ENCODE results near the gene TTF1. TPM values are rescaled to one million over a fixed set of nuclear protein-coding genes. Genes with fewer than 3 reads are reported as not detected.

TTF1 gene
- total RNA-seq, 4 donors from 2014 or later, result 9.3 to 12.2 (median 10.7) TPM

- intact Hi-C loops (cut with DNase I; ENCODE audit: low total_unique reads), result no loop called here
- WGBS, 2 donors, result 82 to 89% methylated on average over 5 of the region's 5 CpGs
- no peak for TF ChIP-seq POLR2A (IDR thresholded peaks at IDR 0.05)
- TF ChIP-seq, protein P1, sequence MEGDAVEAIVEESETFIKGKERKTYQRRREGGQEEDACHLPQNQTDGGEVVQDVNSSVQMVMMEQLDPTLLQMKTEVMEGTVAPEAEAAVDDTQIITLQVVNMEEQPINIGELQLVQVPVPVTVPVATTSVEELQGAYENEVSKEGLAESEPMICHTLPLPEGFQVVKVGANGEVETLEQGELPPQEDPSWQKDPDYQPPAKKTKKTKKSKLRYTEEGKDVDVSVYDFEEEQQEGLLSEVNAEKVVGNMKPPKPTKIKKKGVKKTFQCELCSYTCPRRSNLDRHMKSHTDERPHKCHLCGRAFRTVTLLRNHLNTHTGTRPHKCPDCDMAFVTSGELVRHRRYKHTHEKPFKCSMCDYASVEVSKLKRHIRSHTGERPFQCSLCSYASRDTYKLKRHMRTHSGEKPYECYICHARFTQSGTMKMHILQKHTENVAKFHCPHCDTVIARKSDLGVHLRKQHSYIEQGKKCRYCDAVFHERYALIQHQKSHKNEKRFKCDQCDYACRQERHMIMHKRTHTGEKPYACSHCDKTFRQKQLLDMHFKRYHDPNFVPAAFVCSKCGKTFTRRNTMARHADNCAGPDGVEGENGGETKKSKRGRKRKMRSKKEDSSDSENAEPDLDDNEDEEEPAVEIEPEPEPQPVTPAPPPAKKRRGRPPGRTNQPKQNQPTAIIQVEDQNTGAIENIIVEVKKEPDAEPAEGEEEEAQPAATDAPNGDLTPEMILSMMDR (IDR thresholded peaks at IDR 0.05), result no peak
These were observed 60.5 kb downstream of the TTF1 start for GRCh38 chr9:132346177-132346576.

DNA sequence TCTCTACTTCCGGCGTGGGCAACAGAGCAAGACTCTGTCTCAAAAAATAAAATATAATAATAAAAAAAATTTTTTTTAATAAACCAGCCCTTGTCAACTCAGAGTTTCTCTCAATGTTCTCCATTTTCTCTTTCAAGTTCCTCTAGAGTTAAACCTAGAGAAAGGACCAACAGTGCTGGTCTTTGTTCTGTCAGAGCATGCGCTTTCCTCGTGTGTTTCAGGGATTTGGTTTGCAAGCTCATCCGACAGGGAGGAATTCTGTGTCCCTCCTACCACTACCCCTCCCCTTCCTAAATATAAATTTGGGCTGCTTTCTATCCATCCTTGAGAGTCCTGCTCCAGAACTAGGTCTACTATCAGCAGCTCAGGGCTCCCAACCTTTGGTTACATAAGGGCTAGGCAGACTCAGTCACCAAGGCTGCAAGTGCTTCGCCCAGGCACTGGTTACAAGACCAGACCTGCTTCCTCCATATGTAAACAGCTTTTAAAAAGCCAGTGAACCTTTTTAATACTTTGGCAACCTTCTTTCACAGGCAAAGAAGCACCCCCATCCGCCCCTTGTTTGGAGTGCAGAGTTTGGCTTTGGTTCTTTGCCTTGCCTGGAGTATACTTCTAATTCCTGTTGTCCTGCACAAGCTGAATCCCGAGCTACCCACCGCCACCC, 65.3 kb downstream of the TTF1 start:
- DNase-seq (ENCODE audit: low spot score in 2 of 2), result no peak
- H3K4me3 ChIP-seq (ENCODE audit: low read depth, poor library complexity, severe bottlenecking), result no peak overlapping the region
- intact Hi-C loops (cut with DNase I; ENCODE audit: low total_unique reads), result no loop called here
- WGBS, 2 donors, result 73 to 77% methylated on average over 9 of the region's 9 CpGs
- no peak for TF ChIP-seq POLR2A (IDR thresholded peaks at IDR 0.05)
- TF ChIP-seq, protein P1 (IDR thresholded peaks at IDR 0.05), result no peak

More at GRCh38 chr9:132346177-132346576, 60.5 kb downstream of the TTF1 start:
- DNase-seq (ENCODE audit: low spot score in 2 of 2), result no peak
- no peak overlapping the region for H3K4me3 ChIP-seq (ENCODE audit: low read depth, poor library complexity, severe bottlenecking)

- intact Hi-C loops (cut with DNase I; ENCODE audit: low total_unique reads), result no loop called here
- no peak overlapping the region for H3K4me3 ChIP-seq (ENCODE audit: low read depth, poor library complexity, severe bottlenecking)
- TF ChIP-seq, protein P1 (IDR thresholded peaks at IDR 0.05), result no peak
- no peak for TF ChIP-seq POLR2A (IDR thresholded peaks at IDR 0.05)
- DNase-seq (ENCODE audit: low spot score in 2 of 2), result no peak
- WGBS, 2 donors, result 96% methylated on average over 3 of the region's 3 CpGs
These were observed 72.3 kb downstream of the TTF1 start for GRCh38 chr9:132334364-132334763.

GRCh38 chr9:132333556-132333955, 73.1 kb downstream of the TTF1 start:
- no peak for DNase-seq (ENCODE audit: low spot score in 2 of 2)
- TF ChIP-seq POLR2A (IDR thresholded peaks at IDR 0.05), result no peak
- TF ChIP-seq, protein P1 (IDR thresholded peaks at IDR 0.05), result no peak
- no peak overlapping the region for H3K4me3 ChIP-seq (ENCODE audit: low read depth, poor library complexity, severe bottlenecking)
- intact Hi-C loops (cut with DNase I; ENCODE audit: low total_unique reads), result no loop called here
- 85 to 96% methylated on average over 1 of the region's 1 CpG for WGBS, 2 donors

GRCh38 chr9:132328580-132328979, 78.1 kb downstream of the TTF1 start:
- WGBS, 2 donors, result 95 to 97% methylated on average over 4 of the region's 4 CpGs
- H3K4me3 ChIP-seq (ENCODE audit: low read depth, poor library complexity, severe bottlenecking), result no peak overlapping the region
- TF ChIP-seq, protein P1 (IDR thresholded peaks at IDR 0.05), result no peak
- no peak for TF ChIP-seq POLR2A (IDR thresholded peaks at IDR 0.05)
- DNase-seq (ENCODE audit: low spot score in 2 of 2), result no peak
- intact Hi-C loops (cut with DNase I; ENCODE audit: low total_unique reads), result no loop called here

DNA sequence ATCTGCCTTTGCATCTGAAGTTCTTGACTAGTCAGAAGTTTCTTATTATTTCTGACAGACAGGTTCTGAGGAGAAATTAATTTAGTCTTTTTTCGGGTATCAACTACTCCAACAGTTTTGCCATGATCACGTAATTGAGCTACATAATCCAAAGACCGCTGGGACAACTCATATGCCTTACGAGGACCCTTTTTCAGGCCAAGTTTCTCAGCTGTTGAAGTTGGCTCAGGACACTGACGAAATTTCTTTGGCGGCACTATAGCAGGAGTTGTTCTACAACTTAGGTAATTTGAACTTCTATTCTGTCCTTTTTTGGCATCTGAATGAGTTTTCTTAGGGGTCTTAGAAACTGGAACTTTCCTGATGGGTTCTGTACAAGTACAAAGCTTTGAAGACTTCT, 79.1 kb downstream of the TTF1 start:
- DNase-seq (ENCODE audit: low spot score in 2 of 2), result no peak
- H3K4me3 ChIP-seq (ENCODE audit: low read depth, poor library complexity, severe bottlenecking), result no peak overlapping the region
- 90 to 97% methylated on average over 6 of the region's 6 CpGs for WGBS, 2 donors
- intact Hi-C loops (cut with DNase I; ENCODE audit: low total_unique reads), result no loop called here
- TF ChIP-seq, protein P1 (IDR thresholded peaks at IDR 0.05), result no peak
- TF ChIP-seq POLR2A (IDR thresholded peaks at IDR 0.05), result no peak

All from lower leg skin (tissue), 4 donors.